ENCODE measurements around the gene KIAA1671.

Gene KIAA1671

GRCh38 chr22:25098445-25099081 is 146.0 kb downstream of the KIAA1671 start:
- H3K27ac Mint-ChIP-seq = no peak overlapping the region
- DNase-seq (no peak), ATAC-seq (replicated peaks) (no peak)
- H3K4me1 Mint-ChIP-seq (ENCODE audit: low read depth in 2 of 2) = peaks cover 4 to 5% of the 10 kb centered on the region in 2 donors
- H3K9me3 Mint-ChIP-seq = no peaks in the 10 kb centered on the region
- H3K4me3 Mint-ChIP-seq = no peak overlapping the region
- H3K36me3 Mint-ChIP-seq (ENCODE audit: insufficient read depth) = peaks cover 11% of the 10 kb centered on the region
- no peaks in the 10 kb centered on the region for H3K27me3 Mint-ChIP-seq

- Mint-ChIP-seq H3K27ac (no peak overlapping the region), H3K4me1 (ENCODE audit: low read depth in 2 of 2) (peaks cover 4 to 5% of the 10 kb centered on the region in 2 donors), H3K9me3 (no peaks in the 10 kb centered on the region), H3K27me3 (no peaks in the 10 kb centered on the region), H3K36me3 (ENCODE audit: insufficient read depth) (peaks cover 4% of the 10 kb centered on the region), H3K4me3 (no peak overlapping the region)
- no peak for ATAC-seq (replicated peaks)
- DNase-seq = no peak
Measured at GRCh38 chr22:25099202-25099601, 146.7 kb downstream of the KIAA1671 start.

GRCh38 chr22:25100402-25100801 is 147.9 kb downstream of the KIAA1671 start:
- Mint-ChIP-seq H3K27me3 (no peaks in the 10 kb centered on the region), H3K27ac (peak overlapping the region; percentile 45 to 80), H3K4me3 (no peak overlapping the region), H3K36me3 (ENCODE audit: insufficient read depth) (peaks cover 3% of the 10 kb centered on the region), H3K9me3 (no peaks in the 10 kb centered on the region), H3K4me1 (ENCODE audit: low read depth in 2 of 2) (peaks cover 4 to 11% of the 10 kb centered on the region in 2 donors)
- DNase-seq = no peak
- no peak for ATAC-seq (replicated peaks)

GRCh38 chr22:25100948-25101347 is 148.4 kb downstream of the KIAA1671 start:
- Mint-ChIP-seq H3K4me1 (ENCODE audit: low read depth in 2 of 2) (peaks cover 4 to 14% of the 10 kb centered on the region in 2 donors), H3K4me3 (no peak overlapping the region), H3K9me3 (no peaks in the 10 kb centered on the region), H3K36me3 (ENCODE audit: insufficient read depth) (peaks cover 3% of the 10 kb centered on the region), H3K27ac (peak overlapping the region in 1 of 2 donors; percentile 45), H3K27me3 (no peaks in the 10 kb centered on the region)
- no peak for DNase-seq
- ATAC-seq (replicated peaks) = no peak

DNA sequence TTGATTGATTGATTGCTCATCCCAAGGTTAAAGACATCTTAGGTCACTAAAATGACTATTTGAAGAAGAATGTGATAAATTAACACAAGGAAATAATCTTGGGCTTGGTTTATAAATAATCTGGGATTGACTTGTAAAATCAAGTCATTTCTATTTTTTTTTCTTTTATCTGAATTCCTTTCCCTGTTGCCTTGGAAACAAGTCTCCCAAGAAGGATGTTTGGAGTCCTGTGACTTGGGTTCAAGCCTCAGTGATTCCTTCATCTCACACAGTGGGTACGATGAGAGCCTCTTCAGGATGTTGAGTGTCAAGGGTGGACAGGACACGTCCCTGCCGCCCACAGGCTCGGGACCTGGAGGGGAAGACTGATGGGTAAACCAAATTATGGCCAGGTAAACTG is 149.0 kb downstream of the KIAA1671 start:
- ATAC-seq (replicated peaks) (no peak), DNase-seq (no peak)
- no peaks in the 10 kb centered on the region for H3K27me3 Mint-ChIP-seq
- no peaks in the 10 kb centered on the region for H3K9me3 Mint-ChIP-seq
- H3K4me1 Mint-ChIP-seq (ENCODE audit: low read depth in 2 of 2) = peaks cover 4 to 16% of the 10 kb centered on the region in 2 donors
- no peak overlapping the region for H3K4me3 Mint-ChIP-seq
- H3K27ac Mint-ChIP-seq = no peak overlapping the region
- H3K36me3 Mint-ChIP-seq (ENCODE audit: insufficient read depth) = peaks cover 3% of the 10 kb centered on the region

- Mint-ChIP-seq H3K27me3 (no peaks in the 10 kb centered on the region), H3K36me3 (ENCODE audit: insufficient read depth) (peaks cover 3% of the 10 kb centered on the region)
- ATAC-seq (replicated peaks) = no peak
Measured at GRCh38 chr22:25101986-25102385, 149.5 kb downstream of the KIAA1671 start.

GRCh38 chr22:25102722-25103121 is 150.2 kb downstream of the KIAA1671 start:
- Mint-ChIP-seq H3K27ac (no peak overlapping the region), H3K27me3 (no peaks in the 10 kb centered on the region), H3K36me3 (ENCODE audit: insufficient read depth) (peaks cover 3% of the 10 kb centered on the region), H3K9me3 (no peaks in the 10 kb centered on the region), H3K4me3 (no peak overlapping the region), H3K4me1 (ENCODE audit: low read depth in 2 of 2) (peaks cover 4 to 16% of the 10 kb centered on the region in 2 donors)
- DNase-seq (no peak), ATAC-seq (replicated peaks) (no peak)

More at GRCh38 chr22:25101986-25102385, 149.5 kb downstream of the KIAA1671 start:
- DNase-seq = no peak
- Mint-ChIP-seq H3K27ac (no peak overlapping the region), H3K4me1 (ENCODE audit: low read depth in 2 of 2) (peaks cover 4 to 16% of the 10 kb centered on the region in 2 donors), H3K4me3 (no peak overlapping the region), H3K9me3 (no peaks in the 10 kb centered on the region)

GRCh38 chr22:25104367-25104766 is 151.9 kb downstream of the KIAA1671 start:
- Mint-ChIP-seq H3K27ac (no peak overlapping the region), H3K27me3 (no peaks in the 10 kb centered on the region), H3K36me3 (ENCODE audit: insufficient read depth) (peaks cover 3% of the 10 kb centered on the region), H3K4me1 (ENCODE audit: low read depth in 2 of 2) (peaks cover 4 to 16% of the 10 kb centered on the region in 2 donors), H3K9me3 (no peaks in the 10 kb centered on the region), H3K4me3 (no peak overlapping the region)
- DNase-seq (no peak), ATAC-seq (replicated peaks) (no peak)

GRCh38 chr22:25105817-25106650 is 153.5 kb downstream of the KIAA1671 start:
- H3K27ac Mint-ChIP-seq = no peak overlapping the region
- peaks cover 10 to 22% of the 10 kb centered on the region in 2 donors for H3K4me1 Mint-ChIP-seq (ENCODE audit: low read depth in 2 of 2)
- DNase-seq (no peak), ATAC-seq (replicated peaks) (no peak)
- no peaks in the 10 kb centered on the region for H3K9me3 Mint-ChIP-seq
- H3K36me3 Mint-ChIP-seq (ENCODE audit: insufficient read depth) = peaks cover 3% of the 10 kb centered on the region
- no peak overlapping the region for H3K4me3 Mint-ChIP-seq
- no peaks in the 10 kb centered on the region for H3K27me3 Mint-ChIP-seq

DNA sequence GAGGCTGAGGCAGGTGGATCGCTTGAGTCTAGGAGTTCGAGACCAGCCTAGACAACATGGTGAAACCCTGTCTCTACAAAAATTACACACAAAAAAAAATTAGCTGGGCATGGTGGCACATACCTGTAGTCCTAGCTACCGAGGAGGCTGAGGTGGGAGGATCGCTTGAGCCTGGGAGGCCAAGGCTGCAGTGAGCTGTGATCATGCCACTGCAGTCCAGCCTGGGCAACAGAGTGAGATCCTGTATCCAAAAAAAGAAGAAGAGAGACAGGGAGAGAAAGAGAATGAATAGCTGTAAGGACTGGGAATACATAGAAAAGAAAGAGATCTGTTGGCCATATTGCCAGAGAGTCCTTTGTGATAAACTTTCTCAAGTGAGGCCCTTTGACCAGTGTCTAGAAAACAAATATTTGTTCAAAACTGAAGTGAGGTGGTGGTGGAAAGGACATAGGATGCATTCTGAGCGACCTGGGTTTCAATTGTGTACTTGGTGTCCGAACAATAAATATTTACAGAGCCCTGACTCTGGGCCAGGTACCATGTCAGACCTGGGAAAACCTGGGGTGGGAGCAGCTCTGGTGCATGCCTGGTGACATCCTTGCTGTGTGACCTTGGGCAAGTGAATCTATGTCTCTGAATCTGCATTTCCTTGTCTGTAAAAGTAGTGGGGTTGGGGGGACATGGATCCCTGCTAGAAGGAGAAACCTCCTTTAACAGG is 157.5 kb downstream of the KIAA1671 start:
- H3K36me3 Mint-ChIP-seq (ENCODE audit: insufficient read depth) = no peaks in the 10 kb centered on the region
- no peak for ATAC-seq (replicated peaks)
- H3K4me1 Mint-ChIP-seq (ENCODE audit: low read depth in 2 of 2) = peaks cover 19 to 20% of the 10 kb centered on the region in 2 donors
- H3K4me3 Mint-ChIP-seq = peak overlapping the region; percentile 77 to 79
- no peaks in the 10 kb centered on the region for H3K9me3 Mint-ChIP-seq
- H3K27me3 Mint-ChIP-seq = no peaks in the 10 kb centered on the region
- DNase-seq = no peak
- peak overlapping the region; percentile 54 to 89 for H3K27ac Mint-ChIP-seq

GRCh38 chr22:25110596-25110845 is 158.0 kb downstream of the KIAA1671 start:
- Mint-ChIP-seq H3K4me3 (peak overlapping the region; percentile 77 to 79), H3K27ac (peak overlapping the region; percentile 61 to 89), H3K4me1 (ENCODE audit: low read depth in 2 of 2) (peaks cover 19 to 20% of the 10 kb centered on the region in 2 donors), H3K27me3 (no peaks in the 10 kb centered on the region), H3K9me3 (no peaks in the 10 kb centered on the region), H3K36me3 (ENCODE audit: insufficient read depth) (no peaks in the 10 kb centered on the region)
- ATAC-seq (replicated peaks) (no peak), DNase-seq (no peak)

DNA sequence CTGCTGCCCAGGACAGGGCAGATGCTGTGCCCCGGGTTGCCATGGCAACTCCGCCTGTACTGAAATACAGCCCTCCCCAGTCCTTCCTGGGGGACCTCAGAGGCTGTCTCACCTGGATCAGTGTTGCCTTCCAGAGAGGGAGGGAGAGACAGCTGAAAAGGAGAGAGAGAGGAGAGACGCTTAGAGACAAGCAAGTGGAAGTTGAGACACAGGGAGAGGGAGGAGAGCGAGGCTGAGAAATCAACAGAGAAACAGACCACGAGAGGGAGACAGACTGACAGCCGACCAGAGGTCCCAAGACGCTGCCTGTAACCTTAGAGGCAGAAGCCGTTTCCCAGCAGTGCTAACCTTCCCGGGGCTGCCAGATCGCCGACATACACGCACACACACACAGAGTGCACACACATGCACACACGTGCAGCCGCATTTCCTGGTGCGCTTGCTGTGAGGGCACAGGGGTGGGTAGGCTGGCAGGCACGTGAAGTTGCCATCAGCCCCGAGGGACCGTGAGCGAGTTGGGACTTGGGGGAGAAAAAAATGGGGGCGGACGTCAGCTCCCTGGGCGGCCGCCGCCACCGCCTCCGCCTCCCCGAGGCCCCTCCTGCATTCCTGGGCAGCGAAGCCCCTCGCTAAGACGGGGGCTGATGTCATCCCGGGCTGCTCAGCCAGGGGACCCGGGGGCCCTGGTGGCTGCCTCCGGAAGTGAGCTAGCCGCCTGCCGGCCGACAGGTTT is 158.5 kb downstream of the KIAA1671 start:
- Mint-ChIP-seq H3K9me3 (no peaks in the 10 kb centered on the region), H3K4me3 (peak overlapping the region; percentile 77 to 79), H3K4me1 (ENCODE audit: low read depth in 2 of 2) (peaks cover 17 to 19% of the 10 kb centered on the region in 2 donors), H3K27me3 (no peaks in the 10 kb centered on the region), H3K36me3 (ENCODE audit: insufficient read depth) (no peaks in the 10 kb centered on the region), H3K27ac (peak overlapping the region; percentile 61 to 89)
- ATAC-seq (replicated peaks) = peak; percentile 80
- peak; percentile 28 to 45 (median 31) for DNase-seq
